HG02981 (cell line): ENCODE data around the gene AEN.
A peak's percentile ranks its signal among the peaks of the same experiment; 100 is the strongest.

Source experiments
- ATAC-seq: cut with Tn5 transposase; IDR thresholded peaks from one replicate; pipeline ENCODE4 v1.9.1; 2021; ENCODE audit warnings: mild to moderate bottlenecking, moderate library complexity; ENCODE audit not compliant: unreplicated experiment

AEN gene

GRCh38 chr15:88649753-88650551 is 28.8 kb downstream of the AEN start:
- ATAC-seq, result no peak

- ATAC-seq, result no peak
Observed at GRCh38 chr15:88650556-88650955, 29.4 kb downstream of the AEN start.

GRCh38 chr15:88651136-88651732 is 30.1 kb downstream of the AEN start:
- no peak for ATAC-seq

- ATAC-seq, result no peak
Observed at GRCh38 chr15:88651971-88652370, 30.8 kb downstream of the AEN start.

- ATAC-seq, result no peak
Observed at GRCh38 chr15:88652456-88653199, 31.5 kb downstream of the AEN start.

GRCh38 chr15:88653200-88654064 is 32.3 kb downstream of the AEN start:
- no peak for ATAC-seq

- no peak for ATAC-seq
Observed at GRCh38 chr15:88654430-88655102, 33.4 kb downstream of the AEN start.

GRCh38 chr15:88655103-88655553 is 34.0 kb downstream of the AEN start:
- no peak for ATAC-seq

- no peak for ATAC-seq
Observed at GRCh38 chr15:88655800-88656488, 34.8 kb downstream of the AEN start.

GRCh38 chr15:88656760-88657221 is 35.7 kb downstream of the AEN start:
- ATAC-seq, result peak; percentile 90

GRCh38 chr15:88657326-88658069 is 36.4 kb downstream of the AEN start:
- no peak for ATAC-seq

GRCh38 chr15:88658070-88658965 is 37.2 kb downstream of the AEN start:
- no peak for ATAC-seq

- ATAC-seq, result no peak
Observed at GRCh38 chr15:88658972-88659931, 38.1 kb downstream of the AEN start.

GRCh38 chr15:88661041-88661700 is 40.0 kb downstream of the AEN start:
- ATAC-seq, result no peak

- no peak for ATAC-seq
Observed at GRCh38 chr15:88661761-88662556, 40.8 kb downstream of the AEN start.
